Epidermal melanocyte (primary cell): Measurements from ENCODE around the gene IL3.

Experiments
- DNase-seq: peaks from one replicate; pipeline ENCODE4 v3.0.0; 2011; ENCODE audit warnings: low spot score; ENCODE audit not compliant: insufficient read length

IL3 gene

GRCh38 chr5:132060501-132061161, at the start of gene IL3:
IL3 (plus strand) TSS chr5:132060655; CDS start chr5:132060707, 52 bp downstream.
- no peak for DNase-seq

- DNase-seq: no peak
Measured at GRCh38 chr5:132010989-132011621, 49.4 kb upstream of the IL3 start.

GRCh38 chr5:132011622-132012343, 48.7 kb upstream of the IL3 start, which contains the start of gene ACSL6:
ACSL6 (minus strand) TSS chr5:132011658; CDS start chr5:132011553, 105 bp downstream.
- DNase-seq: no peak

- no peak for DNase-seq
Measured at GRCh38 chr5:132012371-132013005, 48.0 kb upstream of the IL3 start.

GRCh38 chr5:132013006-132013689, 47.3 kb upstream of the IL3 start:
- no peak for DNase-seq

- no peak for DNase-seq
Measured at GRCh38 chr5:132013711-132014110, 46.7 kb upstream of the IL3 start.

- no peak for DNase-seq
Measured at GRCh38 chr5:132016721-132017250, 43.7 kb upstream of the IL3 start.

- DNase-seq: no peak
Measured at GRCh38 chr5:132017316-132017715, 43.1 kb upstream of the IL3 start.

- DNase-seq: no peak
Measured at GRCh38 chr5:132017738-132018625, 42.5 kb upstream of the IL3 start.

- DNase-seq: no peak
Measured at GRCh38 chr5:132019337-132019736, 41.1 kb upstream of the IL3 start.

- no peak for DNase-seq
Measured at GRCh38 chr5:132019857-132020555, 40.4 kb upstream of the IL3 start.

- DNase-seq: no peak
Measured at GRCh38 chr5:132020568-132021339, 39.7 kb upstream of the IL3 start.

GRCh38 chr5:132021654-132022053, 38.8 kb upstream of the IL3 start:
- DNase-seq: no peak

- no peak for DNase-seq
Measured at GRCh38 chr5:132022737-132023136, 37.7 kb upstream of the IL3 start.

- DNase-seq: no peak
Measured at GRCh38 chr5:132023258-132024116, 37.0 kb upstream of the IL3 start.

- no peak for DNase-seq
Measured at GRCh38 chr5:132024117-132024435, 36.4 kb upstream of the IL3 start.

- DNase-seq: no peak
Measured at GRCh38 chr5:132024789-132025402, 35.6 kb upstream of the IL3 start.
